GM19351 (cell line): Measurements from ENCODE around the gene RTN3.

Source experiments
- ATAC-seq: cut with Tn5 transposase; IDR thresholded peaks from one replicate; pipeline ENCODE4 v1.9.1; 2021; ENCODE audit warnings: mild to moderate bottlenecking, moderate library complexity; ENCODE audit not compliant: unreplicated experiment

The RTN3 gene

GRCh38 chr11:63737718-63738117, 56.4 kb downstream of the RTN3 start:
- ATAC-seq, result no peak

GRCh38 chr11:63738720-63739360, 57.5 kb downstream of the RTN3 start:
- ATAC-seq, result no peak

GRCh38 chr11:63745304-63746170, 64.2 kb downstream of the RTN3 start:
- no peak for ATAC-seq

GRCh38 chr11:63747011-63747410, 65.7 kb downstream of the RTN3 start:
- no peak for ATAC-seq

- ATAC-seq, result no peak
These were observed 68.3 kb downstream of the RTN3 start for GRCh38 chr11:63749624-63750023.

- no peak for ATAC-seq
These were observed 75.8 kb downstream of the RTN3 start for GRCh38 chr11:63756919-63757761.

GRCh38 chr11:63760487-63761079, 79.3 kb downstream of the RTN3 start:
- ATAC-seq, result no peak

GRCh38 chr11:63761188-63761587, 79.9 kb downstream of the RTN3 start:
- ATAC-seq, result no peak

GRCh38 chr11:63761931-63762653, 80.8 kb downstream of the RTN3 start:
- ATAC-seq, result no peak

- ATAC-seq, result no peak
These were observed 81.6 kb downstream of the RTN3 start for GRCh38 chr11:63762654-63763495.

GRCh38 chr11:63763496-63764339, 82.4 kb downstream of the RTN3 start:
- no peak for ATAC-seq

GRCh38 chr11:63764340-63764678, 83.0 kb downstream of the RTN3 start:
- no peak for ATAC-seq

- no peak for ATAC-seq
These were observed 83.7 kb downstream of the RTN3 start for GRCh38 chr11:63764679-63765647.

- ATAC-seq, result no peak
These were observed 84.5 kb downstream of the RTN3 start for GRCh38 chr11:63765688-63766241.

- no peak for ATAC-seq
These were observed 85.4 kb downstream of the RTN3 start for GRCh38 chr11:63766531-63767235.

- no peak for ATAC-seq
These were observed 85.9 kb downstream of the RTN3 start for GRCh38 chr11:63767267-63767564.
